Measurements from ENCODE around the gene ADRB1.

Gene ADRB1

GRCh38 chr10:114043532-114044246 lies at the start of gene ADRB1:
TSS of gene ADRB1 (plus strand) at chr10:114043866. CDS start at chr10:114044133, 267 bp downstream.
- DNase-seq (ENCODE audit: low read depth) = peak; percentile 29

DNA sequence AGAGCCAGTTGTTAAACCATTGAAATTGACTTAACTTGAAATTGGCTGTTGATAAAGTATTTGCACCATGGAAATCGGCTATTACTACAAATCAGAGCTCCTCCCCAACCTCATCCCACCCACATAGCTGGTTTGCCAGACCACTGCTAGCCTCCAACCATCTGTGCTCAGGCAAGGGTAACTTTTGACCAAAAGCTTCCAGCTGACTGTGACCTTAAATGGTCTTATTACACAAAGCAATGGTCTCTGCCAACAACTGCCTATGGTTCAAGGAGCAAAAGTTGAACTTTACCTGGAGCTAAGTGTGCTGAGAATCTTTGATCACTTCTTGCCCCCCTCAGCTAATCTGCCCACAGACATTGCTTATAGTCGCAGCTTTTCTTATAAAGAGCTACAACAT lies 48.5 kb upstream of the ADRB1 start:
- no peak for DNase-seq (ENCODE audit: low read depth)

- no peak for DNase-seq (ENCODE audit: low read depth)
Observed at GRCh38 chr10:113997428-113997827, 46.2 kb upstream of the ADRB1 start.

DNA sequence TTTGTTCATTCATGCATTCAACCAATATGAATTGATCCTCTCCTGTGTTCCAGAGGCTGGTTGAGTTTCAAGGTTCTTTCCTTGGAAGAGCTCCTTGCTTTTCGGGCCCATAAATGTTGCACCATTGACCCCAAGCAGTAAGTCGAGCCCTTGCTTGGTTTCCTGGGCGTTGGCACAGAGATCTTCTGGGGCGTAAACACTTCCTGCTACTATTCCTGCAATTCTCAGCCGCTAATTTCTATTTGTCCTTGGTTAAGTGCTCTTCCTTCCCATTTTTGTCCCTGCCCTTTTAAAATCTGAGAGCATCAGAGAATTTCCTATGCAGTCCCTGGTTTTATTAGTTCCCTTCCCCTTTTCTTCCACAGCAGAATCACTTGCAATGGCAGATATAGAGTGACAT lies 44.1 kb upstream of the ADRB1 start:
- DNase-seq (ENCODE audit: low read depth) = no peak

- no peak for DNase-seq (ENCODE audit: low read depth)
Observed at GRCh38 chr10:114000457-114001010, 43.1 kb upstream of the ADRB1 start.

DNA sequence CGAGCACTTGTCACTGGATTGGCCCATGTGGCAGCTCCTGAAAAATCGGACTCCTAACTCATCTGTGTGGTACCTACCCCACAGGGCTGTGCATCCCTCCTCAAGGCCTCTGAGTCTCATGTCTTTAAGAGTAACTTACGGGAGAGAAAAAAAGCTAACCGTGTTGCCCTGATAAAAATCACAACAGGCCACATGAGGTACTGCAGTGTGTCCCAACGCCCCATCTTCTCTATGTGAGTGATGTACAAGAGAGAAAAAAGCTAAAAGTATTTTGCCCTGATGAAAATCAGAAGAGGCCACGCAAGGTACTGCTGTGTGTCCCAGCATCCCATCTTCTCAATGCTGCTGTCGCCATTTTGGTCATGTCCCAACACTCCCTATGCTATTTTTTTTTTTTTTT lies 41.2 kb upstream of the ADRB1 start:
- no peak for DNase-seq (ENCODE audit: low read depth)

DNA sequence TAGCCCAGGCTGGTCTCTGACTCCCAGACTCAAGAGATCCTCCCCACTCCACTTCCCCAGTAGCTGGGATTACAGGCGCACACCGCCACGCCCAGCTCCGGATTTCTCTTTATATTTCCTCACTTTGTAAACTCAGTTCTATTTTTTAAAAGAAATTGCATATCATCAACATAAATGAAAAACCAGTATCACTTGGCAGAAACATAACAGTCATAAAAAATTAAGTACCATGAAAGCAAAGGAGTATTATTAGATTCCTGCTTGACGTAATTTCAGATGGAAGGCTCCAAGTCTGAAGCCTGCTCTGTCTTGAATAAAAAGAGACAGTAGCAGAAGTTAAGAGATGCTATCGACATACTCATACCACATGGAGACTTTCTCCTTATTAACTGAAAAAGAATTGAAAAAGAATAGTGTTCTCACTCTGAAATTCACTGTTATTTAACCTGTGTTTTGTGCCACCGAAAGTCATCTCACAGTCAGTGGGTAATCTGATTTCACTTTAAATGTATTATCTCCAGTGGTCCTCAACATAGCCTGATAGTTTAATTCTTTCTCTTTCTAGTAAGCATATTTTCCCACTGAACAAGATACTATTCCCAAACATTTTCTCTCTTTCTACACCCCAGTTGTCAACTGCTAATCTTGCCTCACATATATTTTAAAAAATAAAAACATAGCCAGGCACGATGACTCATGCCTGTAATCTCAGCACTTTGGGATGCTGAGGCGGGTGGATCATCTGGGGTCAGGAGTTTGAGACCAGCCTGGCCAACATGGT lies 40.3 kb upstream of the ADRB1 start:
- DNase-seq (ENCODE audit: low read depth) = no peak

- DNase-seq (ENCODE audit: low read depth) = no peak
Observed at GRCh38 chr10:114009281-114009996, 34.2 kb upstream of the ADRB1 start.

DNA sequence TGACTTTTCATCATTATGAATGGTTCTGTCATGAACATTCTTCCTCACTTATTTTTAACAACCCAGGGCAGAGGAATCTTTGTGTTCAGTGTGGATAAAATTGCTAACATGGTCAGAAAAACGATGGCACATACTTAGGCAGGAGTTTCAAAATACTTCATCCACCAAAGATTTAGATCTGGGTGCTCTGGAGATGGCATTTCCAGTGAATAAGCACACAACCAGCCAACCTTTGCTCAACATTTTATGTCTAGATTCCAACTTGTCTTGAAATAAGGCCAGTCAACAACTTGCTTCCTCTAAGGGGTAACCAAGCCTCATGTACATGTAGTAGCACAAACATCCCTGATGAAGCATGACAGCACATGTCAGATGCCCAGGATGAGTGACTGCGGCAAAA lies 33.4 kb upstream of the ADRB1 start:
- no peak for DNase-seq (ENCODE audit: low read depth)

DNA sequence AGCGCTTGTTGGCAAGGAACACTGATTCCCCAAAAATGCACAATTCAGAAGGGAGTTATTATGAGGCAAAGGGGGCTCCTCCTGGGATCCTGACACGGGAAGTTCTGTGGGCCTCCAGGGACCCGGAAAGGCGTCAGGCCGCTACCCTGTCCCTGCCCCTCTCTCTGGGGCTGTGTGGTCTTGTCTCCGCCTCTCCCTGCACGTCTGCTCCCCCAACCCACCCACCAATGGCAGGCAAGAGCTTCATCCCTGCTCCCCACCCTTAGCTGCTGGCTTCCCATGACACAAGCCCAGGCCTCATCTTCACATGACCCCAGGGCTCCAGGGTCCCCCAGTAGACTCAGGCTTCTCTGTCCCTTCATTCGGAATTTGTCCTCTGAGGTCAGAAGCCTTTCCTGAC lies 31.0 kb upstream of the ADRB1 start:
- no peak for DNase-seq (ENCODE audit: low read depth)

GRCh38 chr10:114015708-114016107 lies 28.0 kb upstream of the ADRB1 start:
- DNase-seq (ENCODE audit: low read depth) = no peak

GRCh38 chr10:114017271-114017670 lies 26.4 kb upstream of the ADRB1 start:
- no peak for DNase-seq (ENCODE audit: low read depth)

GRCh38 chr10:114017873-114018272 lies 25.8 kb upstream of the ADRB1 start:
- DNase-seq (ENCODE audit: low read depth) = no peak

- DNase-seq (ENCODE audit: low read depth) = no peak
Observed at GRCh38 chr10:114019226-114019625, 24.4 kb upstream of the ADRB1 start.

GRCh38 chr10:114021154-114021553 lies 22.5 kb upstream of the ADRB1 start:
- no peak for DNase-seq (ENCODE audit: low read depth)

DNA sequence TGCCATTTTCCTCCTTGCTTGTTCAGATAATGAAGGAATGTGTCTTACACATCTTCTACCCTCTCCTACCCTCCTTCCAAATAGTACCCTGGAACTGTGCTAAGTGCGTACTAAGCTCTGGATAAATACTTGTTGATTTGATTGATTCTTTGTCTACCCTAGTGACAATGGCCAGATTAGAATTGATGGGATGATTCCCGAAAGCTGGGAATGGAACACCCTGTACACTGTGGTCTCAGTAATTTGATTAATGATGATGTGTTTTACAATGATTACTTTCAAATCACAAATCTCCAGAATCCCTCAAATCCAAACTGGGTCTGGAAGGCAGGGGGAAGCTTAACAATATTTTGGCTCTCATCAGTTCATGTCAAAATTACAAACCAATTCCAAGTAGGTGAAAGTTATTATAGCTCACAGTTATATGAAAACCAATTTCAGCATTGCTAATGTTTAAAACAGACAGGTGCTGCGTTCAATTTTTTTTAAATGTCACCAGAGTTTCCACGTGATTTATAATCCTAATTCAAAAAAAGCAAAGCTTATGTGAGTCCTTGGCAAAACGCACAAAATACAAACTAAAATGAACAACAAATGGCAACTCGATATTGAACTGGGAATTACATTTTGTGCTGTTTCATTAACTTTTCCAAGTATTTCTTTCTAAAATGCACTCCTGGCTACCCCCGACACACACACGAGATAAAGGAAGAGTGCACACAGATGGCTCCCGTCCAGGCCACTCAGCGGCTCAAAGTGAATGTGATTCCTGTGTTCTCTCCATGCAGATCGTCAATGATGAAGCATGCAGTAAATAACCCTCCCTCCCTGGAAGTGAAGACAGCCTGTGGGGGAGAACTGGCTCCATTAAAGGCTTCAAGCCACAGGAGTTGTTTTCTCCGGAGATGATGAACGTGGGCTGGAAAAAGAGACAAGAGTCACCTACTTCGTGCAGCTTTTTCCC lies 21.7 kb upstream of the ADRB1 start:
- DNase-seq (ENCODE audit: low read depth) = no peak

DNA sequence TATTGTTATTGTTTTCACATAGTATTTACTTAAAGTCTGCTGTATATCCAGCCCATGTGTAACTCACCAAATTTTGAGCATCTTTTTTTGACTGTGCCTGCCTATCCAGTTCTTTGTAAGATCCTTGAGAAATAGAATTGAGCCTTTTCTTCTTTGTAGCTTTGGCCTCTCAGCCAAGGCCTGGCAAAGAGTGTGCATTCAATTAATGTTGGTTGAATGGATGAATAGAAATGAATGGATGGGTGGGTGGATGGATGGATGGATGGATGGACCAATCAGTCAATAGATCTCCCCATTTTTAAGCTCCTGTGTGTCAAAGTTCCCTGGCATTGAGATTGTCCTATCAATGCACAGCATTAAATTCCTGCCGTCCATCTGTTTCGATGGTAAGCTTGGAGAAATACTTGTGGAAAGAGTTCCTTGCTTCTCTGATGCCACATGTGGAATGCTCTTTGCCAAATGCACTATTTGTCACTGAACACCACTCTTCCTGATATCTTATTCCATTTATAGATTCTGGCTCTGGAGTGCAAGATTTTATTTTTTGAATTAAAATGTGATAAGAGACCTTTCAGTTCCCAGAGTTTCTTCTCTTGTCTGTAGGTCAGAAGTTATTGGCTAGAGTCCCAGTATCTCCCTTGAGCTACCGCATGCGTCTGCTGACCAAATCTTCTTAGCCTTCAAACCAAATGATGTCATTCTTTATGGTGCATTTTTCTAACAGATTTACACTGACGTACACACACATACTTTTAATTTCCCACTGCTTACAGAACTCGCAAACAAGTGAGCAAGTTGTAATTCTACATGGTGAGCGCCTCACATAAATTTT lies 20.7 kb upstream of the ADRB1 start:
- DNase-seq (ENCODE audit: low read depth) = no peak

GRCh38 chr10:114024876-114025610 lies 18.6 kb upstream of the ADRB1 start:
- DNase-seq (ENCODE audit: low read depth) = no peak

- DNase-seq (ENCODE audit: low read depth) = no peak
Observed at GRCh38 chr10:114025611-114026130, 18.0 kb upstream of the ADRB1 start.

Data from activated T-cell treated with anti-CD3 and anti-CD28 coated beads for 48 hours (primary cell).